ENCODE data around the gene FOXRED2. TPM values are rescaled to one million over a fixed set of nuclear protein-coding genes. Genes with fewer than 3 reads are reported as not detected.
"Not testable (repeated sequence)": the region's sequence is repeated elsewhere in the genome, so short reads cannot be mapped to it uniquely, and the experiment has no call there.

Gene FOXRED2
- total RNA-seq, 1 experiment from 2014 or later, result 220 TPM

DNA sequence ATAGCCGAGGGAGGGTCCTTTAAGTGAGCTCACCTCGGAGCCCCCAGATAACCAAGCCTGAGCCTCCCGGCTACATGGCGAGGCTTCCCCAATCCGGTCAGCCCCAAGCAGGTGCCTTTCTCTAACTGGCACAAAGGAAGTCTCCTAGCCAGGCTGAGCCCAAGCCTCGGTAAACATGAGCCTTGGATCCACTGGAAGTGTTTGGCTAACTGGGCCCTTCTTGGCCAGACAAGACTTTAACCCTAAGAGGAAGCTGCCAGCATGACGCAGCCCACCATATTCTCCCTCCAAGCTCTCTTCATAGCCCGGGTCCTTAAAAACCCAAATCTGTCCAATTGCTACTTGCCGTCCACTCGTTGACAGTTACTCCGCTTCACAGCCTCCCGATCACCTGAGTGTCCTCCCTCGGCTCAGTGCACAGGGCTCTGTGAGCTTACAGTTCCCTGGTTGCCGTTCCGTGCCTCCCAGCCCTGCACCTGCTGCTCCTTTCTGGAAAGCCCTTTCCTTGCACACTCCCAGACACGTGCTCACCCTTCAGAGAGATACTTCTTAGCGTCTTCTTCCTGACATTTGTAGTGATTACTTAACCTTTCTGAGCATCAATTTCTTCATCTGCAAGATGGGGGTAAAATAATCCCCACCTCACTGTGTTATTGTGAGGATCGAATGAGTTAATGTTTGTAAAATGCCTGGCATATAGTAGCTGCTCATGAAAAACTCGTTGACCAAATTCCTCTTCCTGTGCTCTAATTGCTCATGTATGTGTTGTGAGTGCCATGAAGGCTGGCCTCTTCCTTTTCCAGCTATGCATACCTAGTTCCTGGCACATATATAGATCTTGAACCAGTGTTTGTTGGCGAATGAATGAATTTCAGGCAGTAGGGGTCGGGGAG lies 51.0 kb downstream of the FOXRED2 start:
- intact Hi-C loops (cut with micrococcal nuclease; ENCODE audit: unreplicated experiment), result loop anchor here (1.0 to 5.0 kb wide), 5 partner anchors 22 to 127 kb away; no protein-coding TSS in a partner anchor

DNA sequence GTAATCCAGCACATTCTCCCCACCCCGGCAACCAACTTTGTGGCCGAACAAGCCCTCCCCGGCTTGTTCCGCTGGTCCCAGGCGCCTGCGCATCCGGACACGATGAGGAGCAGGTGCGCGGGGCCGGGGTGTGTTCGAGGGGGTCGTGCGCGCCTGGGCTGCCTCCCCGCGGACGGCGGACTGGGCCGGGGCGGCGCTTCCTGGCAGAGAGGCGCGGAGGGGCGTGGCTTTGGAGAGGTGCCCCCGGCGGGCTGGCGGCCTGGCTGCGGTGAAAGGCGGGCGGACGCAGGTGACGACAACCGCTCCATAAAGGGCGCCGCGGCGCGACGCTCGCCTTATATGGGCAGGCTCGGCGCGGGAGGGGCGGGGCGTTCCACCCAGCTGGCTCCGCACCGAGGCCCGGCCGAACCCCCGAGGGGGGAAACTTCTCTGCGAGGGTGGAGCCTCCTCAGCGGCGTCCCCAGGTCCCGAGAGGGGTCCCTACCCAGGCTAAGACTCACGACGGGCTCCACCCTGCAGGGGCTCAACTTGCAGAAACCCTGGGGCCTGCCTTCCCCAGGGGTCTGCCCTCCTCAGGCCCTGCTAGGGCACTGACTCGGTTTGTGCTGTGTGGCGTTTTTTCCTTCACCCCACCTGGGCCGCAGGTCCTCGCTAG lies 51.8 kb downstream of the FOXRED2 start:
- no peaks in the 10 kb centered on the region for H3K36me3 ChIP-seq (ENCODE audit: control insufficient read depth, insufficient read depth, low read length)
- no peaks in the 10 kb centered on the region for H3K9me3 ChIP-seq
- peaks cover 6% of the 10 kb centered on the region for H3K36me3 Mint-ChIP-seq (ENCODE audit: insufficient read depth, unreplicated experiment)
- CTCF ChIA-PET, result interaction anchor here (0.5 to 0.9 kb wide), 4 partner anchors 15 to 319 kb away, joined by 4 to 9 read pairs (median 6); no protein-coding TSS in a partner anchor
- peak overlapping the region; percentile 87 for H3K27ac Mint-ChIP-seq (ENCODE audit: unreplicated experiment)
- no peaks in the 10 kb centered on the region for H3K9me3 Mint-ChIP-seq (ENCODE audit: unreplicated experiment)
- H3K4me1 Mint-ChIP-seq (ENCODE audit: low read depth, unreplicated experiment), result peaks cover 23% of the 10 kb centered on the region
- H3K4me1 ChIP-seq, result peaks cover 41% of the 10 kb centered on the region
- H3K27me3 ChIP-seq (replicated peaks; ENCODE audit: control insufficient read depth, insufficient read depth, low read length), result no peaks in the 10 kb centered on the region
- H3K4me3 Mint-ChIP-seq (ENCODE audit: unreplicated experiment), result peak overlapping the region; percentile 62
- peak; percentile 96 to 98 for DNase-seq
- TF ChIP-seq, protein P1, sequence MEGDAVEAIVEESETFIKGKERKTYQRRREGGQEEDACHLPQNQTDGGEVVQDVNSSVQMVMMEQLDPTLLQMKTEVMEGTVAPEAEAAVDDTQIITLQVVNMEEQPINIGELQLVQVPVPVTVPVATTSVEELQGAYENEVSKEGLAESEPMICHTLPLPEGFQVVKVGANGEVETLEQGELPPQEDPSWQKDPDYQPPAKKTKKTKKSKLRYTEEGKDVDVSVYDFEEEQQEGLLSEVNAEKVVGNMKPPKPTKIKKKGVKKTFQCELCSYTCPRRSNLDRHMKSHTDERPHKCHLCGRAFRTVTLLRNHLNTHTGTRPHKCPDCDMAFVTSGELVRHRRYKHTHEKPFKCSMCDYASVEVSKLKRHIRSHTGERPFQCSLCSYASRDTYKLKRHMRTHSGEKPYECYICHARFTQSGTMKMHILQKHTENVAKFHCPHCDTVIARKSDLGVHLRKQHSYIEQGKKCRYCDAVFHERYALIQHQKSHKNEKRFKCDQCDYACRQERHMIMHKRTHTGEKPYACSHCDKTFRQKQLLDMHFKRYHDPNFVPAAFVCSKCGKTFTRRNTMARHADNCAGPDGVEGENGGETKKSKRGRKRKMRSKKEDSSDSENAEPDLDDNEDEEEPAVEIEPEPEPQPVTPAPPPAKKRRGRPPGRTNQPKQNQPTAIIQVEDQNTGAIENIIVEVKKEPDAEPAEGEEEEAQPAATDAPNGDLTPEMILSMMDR (IDR thresholded peaks at IDR 0.05; ENCODE audit: insufficient read depth in 1 of 2, low read depth in 1 of 2, low read length in 1 of 2, severe bottlenecking in 1 of 2, unreplicated experiment in 1 of 2), result peak in 1 of 2 experiments; percentile 2
- peak overlapping the region; percentile 36 for H3K4me3 ChIP-seq (ENCODE audit: low read depth, low read length)
- no peaks in the 10 kb centered on the region for H3K27me3 Mint-ChIP-seq (ENCODE audit: insufficient read depth, unreplicated experiment)
- intact Hi-C loops (cut with micrococcal nuclease; ENCODE audit: unreplicated experiment), result loop anchor here (1.0 to 5.0 kb wide), 5 partner anchors 21 to 126 kb away; no protein-coding TSS in a partner anchor
- POLR2A ChIA-PET, result interaction anchor here (0.6 to 1.3 kb wide), 3 partner anchors 27 to 95 kb away, joined by 3 to 5 read pairs (median 3); partner anchors contain the start of gene TXN2
- no TSS peak for BruUV-seq (replicated peaks)

More for the DNA sequence above, 51.0 kb downstream of the FOXRED2 start:
- Histone ChIP-seq H3K4me3 (ENCODE audit: low read depth, low read length) (peak overlapping the region; percentile 26), H3K9me3 (no peaks in the 10 kb centered on the region), H3K4me1 (peaks cover 48% of the 10 kb centered on the region), H3K36me3 (ENCODE audit: control insufficient read depth, insufficient read depth, low read length) (no peaks in the 10 kb centered on the region), H3K27me3 (replicated peaks; ENCODE audit: control insufficient read depth, insufficient read depth, low read length) (no peaks in the 10 kb centered on the region)
- H3K4me1 Mint-ChIP-seq (ENCODE audit: low read depth, unreplicated experiment), result peaks cover 23% of the 10 kb centered on the region
- ChIA-PET CTCF (interaction anchor here (0.9 kb wide), 1 partner anchor 14 kb away, joined by 5 read pairs; no protein-coding TSS in a partner anchor), POLR2A (interaction anchor here (0.6 to 1.3 kb wide), 3 partner anchors 26 to 96 kb away, joined by 3 to 4 read pairs (median 3); no protein-coding TSS in a partner anchor)
- peak overlapping the region; percentile 87 for H3K27ac Mint-ChIP-seq (ENCODE audit: unreplicated experiment)
- peaks cover 6% of the 10 kb centered on the region for H3K36me3 Mint-ChIP-seq (ENCODE audit: insufficient read depth, unreplicated experiment)
- peak overlapping the region; percentile 62 for H3K4me3 Mint-ChIP-seq (ENCODE audit: unreplicated experiment)
- TF ChIP-seq, protein P1 (IDR thresholded peaks at IDR 0.05; ENCODE audit: insufficient read depth in 1 of 2, low read depth in 1 of 2, low read length in 1 of 2, severe bottlenecking in 1 of 2, unreplicated experiment in 1 of 2), result no peak
- BruUV-seq (replicated peaks), result TSS peak; percentile 85
- no peak for DNase-seq
- H3K27me3 Mint-ChIP-seq (ENCODE audit: insufficient read depth, unreplicated experiment), result no peaks in the 10 kb centered on the region
- H3K9me3 Mint-ChIP-seq (ENCODE audit: unreplicated experiment), result no peaks in the 10 kb centered on the region

DNA sequence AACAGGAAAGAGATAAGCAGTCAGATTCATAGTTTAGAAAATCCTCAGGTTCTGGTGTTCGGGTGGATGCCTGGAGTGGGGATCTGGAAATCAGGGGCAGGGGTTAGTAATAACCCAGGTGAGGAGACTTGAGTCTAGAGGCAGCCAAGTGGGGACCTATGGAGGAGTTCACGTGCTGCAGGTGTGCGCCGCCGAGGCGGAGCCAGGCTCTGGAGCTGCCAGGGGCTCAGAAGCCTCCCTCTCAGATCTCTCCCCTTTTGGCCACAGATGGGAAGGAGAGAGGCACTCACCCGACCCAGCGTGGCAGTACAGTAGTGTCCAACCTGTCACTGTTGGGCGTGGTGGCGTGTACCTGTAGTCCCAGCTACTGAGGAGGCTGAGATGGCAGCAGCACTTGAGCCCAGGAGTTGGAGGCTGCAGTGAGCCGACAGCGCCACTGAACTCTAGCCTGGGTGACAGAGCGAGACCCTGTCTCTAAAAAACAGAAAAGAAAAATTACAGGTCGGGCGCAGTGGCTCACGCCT lies 52.9 kb downstream of the FOXRED2 start:
- Mint-ChIP-seq H3K27me3 (ENCODE audit: insufficient read depth, unreplicated experiment) (no peaks in the 10 kb centered on the region), H3K4me1 (ENCODE audit: low read depth, unreplicated experiment) (peaks cover 23% of the 10 kb centered on the region), H3K9me3 (ENCODE audit: unreplicated experiment) (no peaks in the 10 kb centered on the region), H3K27ac (ENCODE audit: unreplicated experiment) (no peak overlapping the region), H3K36me3 (ENCODE audit: insufficient read depth, unreplicated experiment) (peaks cover 6% of the 10 kb centered on the region), H3K4me3 (ENCODE audit: unreplicated experiment) (peak overlapping the region; percentile 62)
- DNase-seq, result no peak
- intact Hi-C loops (cut with micrococcal nuclease; ENCODE audit: unreplicated experiment), result loop anchor here (2.0 kb wide), 1 partner anchor 43 kb away; no protein-coding TSS in a partner anchor
- Histone ChIP-seq H3K4me1 (peaks cover 29% of the 10 kb centered on the region), H3K4me3 (ENCODE audit: low read depth, low read length) (no peak overlapping the region), H3K27me3 (replicated peaks; ENCODE audit: control insufficient read depth, insufficient read depth, low read length) (no peaks in the 10 kb centered on the region), H3K9me3 (no peaks in the 10 kb centered on the region), H3K36me3 (ENCODE audit: control insufficient read depth, insufficient read depth, low read length) (no peaks in the 10 kb centered on the region)
- ChIA-PET POLR2A (no interaction called here), CTCF (no interaction called here)
- BruUV-seq (replicated peaks), result TSS peak; percentile 70
- TF ChIP-seq, protein P1 (IDR thresholded peaks at IDR 0.05; ENCODE audit: insufficient read depth in 1 of 2, low read depth in 1 of 2, low read length in 1 of 2, severe bottlenecking in 1 of 2, unreplicated experiment in 1 of 2), result no peak

DNA sequence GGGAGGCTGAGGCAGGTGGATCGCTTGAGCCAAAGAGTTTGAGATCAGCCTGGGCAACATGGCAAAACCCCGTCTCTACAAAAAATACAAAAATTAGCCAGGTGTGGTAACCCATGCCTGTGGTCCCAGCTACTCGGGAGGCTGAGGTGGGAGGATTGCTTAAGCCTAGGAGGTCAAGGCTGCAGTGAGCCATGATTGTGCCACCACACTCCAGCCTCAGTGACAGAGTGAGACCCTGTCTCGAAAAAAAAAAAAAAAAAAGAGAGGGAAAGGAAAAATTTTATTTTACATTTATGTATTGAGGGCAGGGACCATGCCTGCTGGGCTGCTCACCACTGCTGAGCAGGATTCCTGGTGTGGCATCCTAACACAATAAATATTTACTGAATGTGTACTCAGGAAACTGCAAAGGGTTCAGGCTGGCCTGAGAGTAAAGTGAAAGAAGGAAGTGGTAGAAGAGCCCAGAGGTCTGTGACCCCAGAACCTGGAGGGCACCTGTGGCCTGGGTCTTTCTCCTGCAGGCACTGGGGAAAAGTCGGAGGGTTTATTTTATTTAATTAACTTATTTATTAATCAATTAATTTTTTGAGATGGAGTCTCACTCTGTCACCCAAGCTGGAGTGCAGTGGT lies 53.7 kb downstream of the FOXRED2 start:
- H3K9me3 Mint-ChIP-seq (ENCODE audit: unreplicated experiment); H3K9me3 ChIP-seq; DNase-seq; BruUV-seq (replicated peaks); H3K27me3 Mint-ChIP-seq (ENCODE audit: insufficient read depth, unreplicated experiment); intact Hi-C loops (cut with micrococcal nuclease; ENCODE audit: unreplicated experiment); H3K27me3 ChIP-seq (replicated peaks; ENCODE audit: control insufficient read depth, insufficient read depth, low read length); POLR2A ChIA-PET; H3K27ac Mint-ChIP-seq (ENCODE audit: unreplicated experiment); H3K4me3 ChIP-seq (ENCODE audit: low read depth, low read length); H3K36me3 Mint-ChIP-seq (ENCODE audit: insufficient read depth, unreplicated experiment); H3K36me3 ChIP-seq (ENCODE audit: control insufficient read depth, insufficient read depth, low read length): not testable (repeated sequence)
- CTCF ChIA-PET, result interaction anchor here (0.7 kb wide), 1 partner anchor 23 kb away, joined by 8 read pairs; no protein-coding TSS in a partner anchor
- peaks cover 21% of the 10 kb centered on the region for H3K4me1 ChIP-seq
- Mint-ChIP-seq H3K4me3 (ENCODE audit: unreplicated experiment) (peak overlapping the region; percentile 54), H3K4me1 (ENCODE audit: low read depth, unreplicated experiment) (peaks cover 18% of the 10 kb centered on the region)

Data from Caco-2 (cell line).